Measurements from ENCODE around the gene FADS2. TPM values are rescaled to one million over a fixed set of nuclear protein-coding genes. Genes with fewer than 3 reads are reported as not detected.

FADS2 gene
- total and polyA plus RNA-seq, 2 experiments from 2014 or later = 317 to 356 TPM

DNA sequence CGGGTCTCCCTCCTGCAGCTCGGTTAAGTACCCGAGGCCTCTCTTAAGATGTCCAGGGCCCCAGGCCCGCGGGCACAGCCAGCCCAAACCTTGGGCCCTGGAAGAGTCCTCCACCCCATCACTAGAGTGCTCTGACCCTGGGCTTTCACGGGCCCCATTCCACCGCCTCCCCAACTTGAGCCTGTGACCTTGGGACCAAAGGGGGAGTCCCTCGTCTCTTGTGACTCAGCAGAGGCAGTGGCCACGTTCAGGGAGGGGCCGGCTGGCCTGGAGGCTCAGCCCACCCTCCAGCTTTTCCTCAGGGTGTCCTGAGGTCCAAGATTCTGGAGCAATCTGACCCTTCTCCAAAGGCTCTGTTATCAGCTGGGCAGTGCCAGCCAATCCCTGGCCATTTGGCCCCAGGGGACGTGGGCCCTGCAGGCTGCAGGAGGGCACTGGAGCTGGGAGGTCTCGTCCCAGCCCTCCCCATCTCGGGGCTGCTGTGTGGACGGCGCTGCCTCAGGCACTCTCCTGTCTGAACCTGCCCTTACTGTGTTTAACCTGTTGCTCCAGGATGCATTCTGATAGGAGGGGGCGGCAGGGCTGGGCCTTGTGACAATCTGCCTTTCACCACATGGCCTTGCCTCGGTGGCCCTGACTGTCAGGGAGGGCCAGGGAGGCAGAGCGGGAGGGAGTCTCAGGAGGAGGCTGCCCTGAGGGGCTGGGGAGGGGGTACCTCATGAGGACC, 38.3 kb downstream of the FADS2 start:
- peaks cover 2% of the 10 kb centered on the region for H3K4me1 ChIP-seq (ENCODE audit: insufficient read depth)
- H3K36me3 ChIP-seq (replicated peaks; ENCODE audit: insufficient read depth, low read depth) = no peaks in the 10 kb centered on the region
- no peaks in the 10 kb centered on the region for H3K9me2 ChIP-seq (replicated peaks; ENCODE audit: insufficient read depth)
- no peak overlapping the region for H3K4me2 ChIP-seq
- no peak overlapping the region for H3K27ac ChIP-seq
- no peaks in the 10 kb centered on the region for H3K79me2 ChIP-seq
- no peaks in the 10 kb centered on the region for H4K20me1 ChIP-seq (ENCODE audit: insufficient read depth, poor library complexity, severe bottlenecking)
- 83% methylated on average over 18 of the region's 18 CpGs for WGBS (ENCODE audit: low lambda C conversion rate, missing lambda C conversion rate)
- no peak overlapping the region for H3K4me3 ChIP-seq
- H3K27me3 ChIP-seq = no peaks in the 10 kb centered on the region
- H2AFZ ChIP-seq = no peak overlapping the region
- DNase-seq (ENCODE audit: low spot score) = no peak
- H3K9me3 ChIP-seq (ENCODE audit: low read depth) = no peaks in the 10 kb centered on the region
- TF ChIP-seq EZH2 (IDR thresholded peaks at IDR 0.05; ENCODE audit: borderline replicate concordance) = no peak
- TF ChIP-seq EZH2phosphoT487 (IDR thresholded peaks at IDR 0.05; ENCODE audit: low read depth, severe bottlenecking, unreplicated experiment) = no peak
- no peak for TF ChIP-seq CTCF (IDR thresholded peaks at IDR 0.05; ENCODE audit: poor library complexity)

GRCh38 chr11:61866958-61867343, 38.9 kb downstream of the FADS2 start:
- TF ChIP-seq CTCF (IDR thresholded peaks at IDR 0.05; ENCODE audit: poor library complexity) = no peak
- no peak for TF ChIP-seq EZH2phosphoT487 (IDR thresholded peaks at IDR 0.05; ENCODE audit: low read depth, severe bottlenecking, unreplicated experiment)
- no peak for TF ChIP-seq EZH2 (IDR thresholded peaks at IDR 0.05; ENCODE audit: borderline replicate concordance)
- H3K4me3 ChIP-seq = no peak overlapping the region
- no peaks in the 10 kb centered on the region for H3K9me3 ChIP-seq (ENCODE audit: low read depth)
- H3K4me2 ChIP-seq = no peak overlapping the region
- H4K20me1 ChIP-seq (ENCODE audit: insufficient read depth, poor library complexity, severe bottlenecking) = no peaks in the 10 kb centered on the region
- H2AFZ ChIP-seq = no peak overlapping the region
- H3K27ac ChIP-seq = no peak overlapping the region
- H3K4me1 ChIP-seq (ENCODE audit: insufficient read depth) = peaks cover 4% of the 10 kb centered on the region
- H3K36me3 ChIP-seq (replicated peaks; ENCODE audit: insufficient read depth, low read depth) = no peaks in the 10 kb centered on the region
- 91% methylated on average over 6 of the region's 6 CpGs for WGBS (ENCODE audit: low lambda C conversion rate, missing lambda C conversion rate)
- no peaks in the 10 kb centered on the region for H3K27me3 ChIP-seq
- no peaks in the 10 kb centered on the region for H3K9me2 ChIP-seq (replicated peaks; ENCODE audit: insufficient read depth)
- no peaks in the 10 kb centered on the region for H3K79me2 ChIP-seq
- DNase-seq (ENCODE audit: low spot score) = no peak

GRCh38 chr11:61868571-61869428, 40.7 kb downstream of the FADS2 start:
- WGBS (ENCODE audit: low lambda C conversion rate, missing lambda C conversion rate) = 94% methylated on average over 13 of the region's 14 CpGs
- DNase-seq (ENCODE audit: low spot score) = no peak
- no peaks in the 10 kb centered on the region for H3K27me3 ChIP-seq

More at GRCh38 chr11:61868571-61869428, 40.7 kb downstream of the FADS2 start:
- Histone ChIP-seq H3K79me2 (no peaks in the 10 kb centered on the region), H3K9me2 (replicated peaks; ENCODE audit: insufficient read depth) (no peaks in the 10 kb centered on the region), H3K36me3 (replicated peaks; ENCODE audit: insufficient read depth, low read depth) (no peaks in the 10 kb centered on the region), H3K9me3 (ENCODE audit: low read depth) (no peaks in the 10 kb centered on the region), H2AFZ (no peak overlapping the region), H3K4me1 (ENCODE audit: insufficient read depth) (peaks cover 4% of the 10 kb centered on the region), H3K4me3 (no peak overlapping the region), H4K20me1 (ENCODE audit: insufficient read depth, poor library complexity, severe bottlenecking) (no peaks in the 10 kb centered on the region), H3K4me2 (no peak overlapping the region), H3K27ac (no peak overlapping the region)
- TF ChIP-seq EZH2 (IDR thresholded peaks at IDR 0.05; ENCODE audit: borderline replicate concordance) (no peak), CTCF (IDR thresholded peaks at IDR 0.05; ENCODE audit: poor library complexity) (no peak), EZH2phosphoT487 (IDR thresholded peaks at IDR 0.05; ENCODE audit: low read depth, severe bottlenecking, unreplicated experiment) (no peak)
